Glomerular visceral epithelial cell (primary cell): Measurements from ENCODE around the gene ADGRV1.
"Not testable (repeated sequence)": the region's sequence is repeated elsewhere in the genome, so short reads cannot be mapped to it uniquely, and the experiment has no call there.

ENCODE experiments used
- DNase-seq: peaks from one replicate; pipeline ENCODE4 v3.0.0-alpha.2; 2016; ENCODE audit errors: extremely low spot score

The ADGRV1 gene

DNA sequence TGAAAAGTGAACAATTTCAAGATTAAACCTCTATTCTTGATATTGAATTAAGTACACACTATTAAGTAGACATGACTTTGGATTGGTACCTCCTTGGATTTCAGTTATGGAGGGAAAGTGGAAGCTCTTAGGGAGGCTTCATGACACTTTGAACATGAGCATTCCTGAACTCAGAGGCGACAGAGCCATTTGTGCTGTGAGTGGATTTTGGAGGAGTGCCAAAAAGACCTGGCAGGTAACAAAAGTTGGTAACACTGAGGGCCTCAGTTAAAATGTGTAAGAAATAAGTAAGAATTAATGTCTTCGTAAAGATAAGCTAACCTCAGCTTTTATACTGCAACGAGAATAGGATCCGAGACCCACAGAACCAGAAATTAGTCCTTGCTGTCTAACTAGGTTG lies 467.9 kb downstream of the ADGRV1 start:
- DNase-seq = no peak

DNA sequence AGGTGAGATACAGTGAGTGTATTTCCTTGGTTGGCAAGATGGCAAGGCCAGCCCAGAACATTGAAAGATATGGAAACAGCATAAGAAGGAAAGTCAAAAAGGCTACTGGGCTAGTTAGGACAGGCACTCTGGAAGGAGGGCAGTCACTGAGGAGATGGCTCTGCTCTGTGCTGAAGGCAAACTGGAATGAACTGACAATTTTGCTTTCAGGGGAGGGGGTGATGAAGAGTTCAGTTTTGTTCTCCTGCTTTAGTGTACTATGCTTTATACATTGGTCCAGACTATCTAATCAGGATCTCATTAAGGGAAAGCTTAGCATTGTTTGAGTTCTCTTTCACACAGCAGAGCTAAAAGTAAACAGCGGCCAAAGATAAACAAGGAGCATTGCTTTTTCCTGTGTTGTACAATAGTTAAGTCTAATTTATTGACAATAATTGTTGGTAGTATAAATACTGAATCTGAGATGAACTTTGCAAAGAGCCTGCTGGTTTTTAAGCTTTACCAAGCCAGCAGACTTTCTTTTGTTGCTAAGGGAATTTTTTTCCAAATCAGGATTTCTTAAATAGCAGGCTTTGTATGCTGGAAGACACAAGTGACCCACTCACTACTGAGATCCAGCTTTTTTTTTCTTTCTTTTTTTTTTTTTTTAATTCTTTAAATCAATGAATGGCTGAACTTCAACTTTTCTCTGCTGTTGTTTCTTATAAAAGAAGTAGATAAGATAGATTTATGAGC lies 469.0 kb downstream of the ADGRV1 start:
- no peak for DNase-seq

DNA sequence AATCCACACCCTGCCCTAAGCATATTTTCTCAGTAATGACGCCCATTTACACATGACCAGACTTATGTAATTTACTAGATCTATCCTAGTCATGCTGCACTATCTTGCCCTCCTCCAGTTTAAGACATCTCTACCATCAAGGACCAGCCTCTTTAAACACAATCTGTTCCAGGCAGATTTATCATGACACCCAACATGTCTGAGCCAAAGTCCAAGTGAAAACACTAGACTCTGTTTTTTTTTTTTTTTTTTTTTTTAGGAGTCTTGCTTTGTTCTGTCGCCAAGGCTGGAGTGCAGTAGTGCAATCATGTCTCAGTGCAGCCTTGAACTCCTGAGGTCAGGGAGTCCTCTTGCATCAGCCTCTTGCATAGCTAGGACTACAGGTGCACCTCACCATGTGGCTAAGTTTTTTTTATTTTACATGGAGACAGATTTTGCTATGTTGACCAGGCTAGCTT lies 469.9 kb downstream of the ADGRV1 start:
- DNase-seq = no peak

DNA sequence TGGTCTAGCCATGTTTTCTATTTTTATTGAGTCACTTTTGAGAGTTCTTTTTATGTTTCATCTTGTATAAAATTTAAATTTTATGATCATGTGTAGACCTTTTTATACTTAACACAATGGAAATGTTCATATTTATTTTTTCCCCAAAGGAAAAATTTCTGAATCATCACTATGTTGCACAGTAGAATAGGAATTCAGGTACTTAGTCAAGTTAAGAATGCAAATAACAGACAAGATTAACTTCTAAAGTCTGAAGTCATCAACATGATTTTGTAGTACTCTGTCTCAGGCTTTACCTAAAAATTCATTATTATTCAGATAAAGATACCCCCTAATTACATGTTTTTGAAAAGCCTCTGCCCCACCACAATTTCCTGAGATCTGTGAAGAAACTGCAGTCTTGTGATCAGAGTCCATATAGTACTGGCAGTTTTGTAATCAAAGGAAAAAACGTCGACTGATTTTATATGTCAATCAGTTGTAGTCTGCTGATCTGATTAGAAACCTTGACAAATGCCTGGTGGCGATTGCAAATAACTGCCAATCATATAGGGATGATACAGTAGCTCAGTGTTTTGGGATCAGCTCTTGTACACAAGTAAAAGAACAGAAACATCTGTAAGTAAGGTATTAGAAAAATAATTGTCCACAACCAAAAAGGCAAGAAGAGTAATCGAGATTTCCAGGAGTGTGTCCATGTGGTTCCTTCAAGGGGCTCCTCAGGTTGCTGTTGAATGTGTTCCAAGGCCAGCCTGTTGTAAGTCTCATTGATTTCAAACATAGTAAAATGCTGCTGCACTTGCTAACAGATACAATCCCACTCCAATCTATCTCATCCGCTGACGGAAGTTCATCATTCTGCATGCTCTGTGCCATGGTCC lies 472.2 kb downstream of the ADGRV1 start:
- DNase-seq = no peak

DNA sequence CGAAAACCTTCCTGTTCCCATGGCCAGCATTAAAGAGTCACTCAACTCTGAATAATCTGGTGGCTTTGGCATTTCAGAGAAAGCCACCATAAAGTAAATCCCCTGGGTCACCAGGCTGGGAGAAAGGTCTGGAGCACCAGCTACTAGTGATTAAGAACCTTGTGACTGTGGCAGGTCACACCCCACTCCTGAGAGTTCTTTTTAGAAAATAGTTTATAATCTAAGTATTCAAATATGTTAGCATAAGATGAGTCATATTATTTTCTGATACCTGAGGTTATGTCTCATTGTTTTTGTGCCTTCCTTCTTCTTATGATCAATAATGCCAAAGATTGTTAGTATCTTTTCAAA lies 472.8 kb downstream of the ADGRV1 start:
- DNase-seq = no peak

DNA sequence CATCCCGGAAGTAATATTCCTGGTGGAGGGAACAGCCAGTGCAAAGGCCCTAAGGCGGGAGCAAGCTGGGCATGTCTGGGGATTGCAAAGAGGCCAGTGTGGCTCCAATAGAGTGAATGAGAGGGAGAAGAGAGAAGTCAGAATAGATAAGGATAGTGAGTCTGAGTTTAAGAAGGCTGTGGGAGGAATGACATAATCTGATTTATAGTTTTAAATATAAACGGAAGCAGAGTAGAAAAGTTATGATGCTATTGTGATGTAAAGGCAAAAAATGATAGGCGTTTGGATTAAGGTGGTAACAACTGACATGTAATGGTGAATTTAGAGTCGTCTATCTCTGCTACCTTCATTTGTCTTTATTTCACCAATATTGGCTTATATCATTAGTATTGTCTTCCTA lies 473.5 kb downstream of the ADGRV1 start:
- DNase-seq = no peak

DNA sequence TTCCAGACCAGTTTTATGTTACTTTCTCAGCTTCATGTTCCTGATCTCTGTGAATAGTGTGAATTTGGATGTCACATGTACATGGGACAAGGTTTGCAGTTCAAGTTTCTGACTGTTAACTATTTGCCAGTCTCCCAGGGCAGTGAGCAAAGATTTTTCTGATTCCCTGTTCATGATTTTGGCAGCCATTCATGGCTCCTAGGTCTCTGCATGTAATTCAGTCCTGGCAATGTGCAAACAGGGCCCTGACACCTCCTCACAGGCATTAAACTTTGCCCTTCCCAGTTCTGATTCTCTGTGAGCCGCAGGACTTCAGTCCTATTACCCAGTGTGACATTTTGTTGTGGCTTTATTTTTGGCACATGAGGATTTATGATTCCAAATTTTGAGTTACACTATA lies 474.8 kb downstream of the ADGRV1 start:
- no peak for DNase-seq

DNA sequence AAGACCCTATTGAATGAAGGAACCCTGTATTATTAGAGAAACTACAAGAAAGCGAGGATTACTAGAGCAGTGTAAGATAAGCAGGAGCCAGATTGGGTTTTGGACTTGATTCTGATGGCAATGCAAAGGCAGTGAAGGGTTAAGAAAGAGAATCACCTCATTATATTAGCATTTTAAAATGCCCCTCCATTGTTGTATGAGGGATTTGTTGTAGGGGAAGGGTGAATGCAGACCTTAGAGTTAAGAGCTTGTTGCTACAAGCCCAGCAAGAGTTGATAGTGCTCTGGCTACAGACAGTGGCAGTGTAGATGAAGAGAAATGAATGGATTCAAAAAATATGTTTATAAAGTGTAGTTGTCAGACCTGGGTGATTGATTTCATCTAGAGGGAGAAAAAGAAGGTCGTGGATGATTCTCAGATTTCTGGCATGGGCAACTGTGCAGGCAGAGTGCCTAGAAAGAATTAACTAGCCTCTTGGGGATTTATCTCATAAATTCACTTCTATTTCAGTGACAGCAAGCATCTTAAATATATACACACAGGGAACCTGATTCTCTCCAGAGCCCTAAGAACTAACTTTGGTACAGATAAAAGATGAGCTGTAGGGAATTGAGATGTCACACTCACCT lies 479.7 kb downstream of the ADGRV1 start:
- no peak for DNase-seq

DNA sequence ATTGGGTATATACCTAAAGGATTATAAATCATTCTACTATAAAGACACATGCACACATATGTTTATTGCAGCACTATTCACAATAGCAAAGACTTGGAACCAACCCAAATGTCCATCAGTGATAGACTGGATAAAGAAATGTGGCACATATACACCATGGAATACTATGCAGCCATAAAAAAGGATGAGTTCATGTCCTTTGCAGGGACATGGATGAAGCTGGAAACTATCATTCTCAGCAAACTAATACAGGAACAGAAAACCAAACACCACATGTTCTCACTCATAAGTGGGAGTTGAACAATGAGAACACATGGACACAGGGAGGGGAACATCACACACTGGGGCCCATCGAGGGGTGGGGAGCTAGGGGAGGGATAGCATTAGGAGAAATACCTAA lies 482.5 kb downstream of the ADGRV1 start:
- not testable (repeated sequence) for DNase-seq

DNA sequence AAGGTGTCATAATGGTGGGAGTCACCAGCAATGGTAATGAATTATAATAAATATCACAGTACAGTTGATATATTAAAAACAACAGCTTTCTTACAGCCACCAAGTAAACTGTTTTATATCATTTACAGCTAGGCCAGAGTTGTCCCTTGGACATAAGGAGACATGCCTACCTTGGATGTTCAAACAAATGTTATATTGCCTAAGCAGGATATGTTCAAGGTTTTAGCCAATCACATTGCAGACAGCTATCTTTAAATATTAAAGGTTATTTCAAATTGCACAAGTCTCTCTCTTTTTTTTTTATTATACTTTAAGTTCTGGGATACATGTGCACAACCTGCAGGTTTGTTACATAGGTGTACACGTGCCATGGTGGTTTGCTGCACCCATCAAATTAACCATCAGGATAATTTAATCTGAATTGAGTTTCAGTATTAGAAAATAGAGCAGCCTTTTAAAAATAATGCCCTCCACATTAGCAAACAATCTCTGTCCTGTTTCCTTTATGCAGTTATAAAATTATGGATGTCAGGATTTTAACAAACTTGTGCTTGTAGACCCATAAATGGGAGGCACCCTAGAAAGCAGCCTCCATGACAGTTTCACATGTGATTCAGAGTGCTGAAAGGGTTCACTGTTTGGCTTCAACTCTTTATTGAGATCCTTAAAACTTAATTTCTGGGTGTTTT lies 483.8 kb downstream of the ADGRV1 start:
- no peak for DNase-seq

DNA sequence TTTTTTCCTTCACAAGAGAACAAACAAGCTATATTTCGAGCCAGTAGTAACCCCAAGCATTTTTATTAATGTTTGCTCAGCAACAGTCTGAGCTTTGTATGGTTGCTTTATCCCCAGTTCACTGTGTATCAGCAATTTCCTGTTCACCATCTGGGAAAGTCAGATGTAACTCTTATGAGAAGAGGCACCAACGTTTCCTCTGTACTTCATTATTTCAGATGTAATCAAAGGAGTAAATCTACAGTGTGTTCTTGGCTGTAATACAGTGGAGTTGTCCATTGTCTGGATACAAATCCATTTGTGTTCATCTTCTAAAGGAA lies 484.3 kb downstream of the ADGRV1 start:
- no peak for DNase-seq

DNA sequence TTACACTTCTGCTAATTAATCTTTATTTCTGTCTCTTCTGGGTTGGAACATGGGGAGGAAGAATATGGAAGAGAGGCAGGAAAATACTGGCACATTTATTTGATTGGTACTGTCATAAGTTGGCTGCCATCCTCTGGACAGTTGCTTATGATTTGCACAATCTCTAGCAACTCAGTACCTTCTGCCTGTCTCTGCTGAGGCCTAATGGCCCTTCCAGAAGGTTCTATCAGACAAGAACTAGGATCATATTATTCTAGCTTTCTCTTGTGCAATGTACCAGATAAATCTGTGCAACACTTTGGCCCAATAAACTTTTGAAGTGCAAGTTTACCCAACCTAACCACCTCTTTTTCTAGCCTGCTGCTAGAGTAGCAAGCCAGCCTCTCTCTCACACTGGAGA lies 489.5 kb downstream of the ADGRV1 start:
- no peak for DNase-seq

DNA sequence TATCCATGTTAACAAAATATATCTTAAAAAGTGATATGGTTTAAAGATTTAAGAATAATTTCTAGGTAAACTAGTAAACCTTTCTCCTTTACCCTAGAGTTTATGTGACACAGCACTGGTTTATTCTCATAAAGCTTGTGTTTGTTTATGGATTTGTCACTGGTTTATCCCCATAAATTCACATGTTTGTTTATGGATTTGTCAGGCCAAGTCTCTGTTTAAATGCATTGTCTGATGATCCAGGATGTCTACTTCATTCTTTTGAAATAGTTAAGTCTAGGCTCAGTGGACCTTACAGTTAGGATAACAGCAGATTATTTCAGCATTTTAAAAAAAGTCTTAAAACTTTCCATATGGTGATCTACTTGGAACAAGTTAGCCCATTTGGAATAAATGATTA lies 490.5 kb downstream of the ADGRV1 start:
- no peak for DNase-seq

DNA sequence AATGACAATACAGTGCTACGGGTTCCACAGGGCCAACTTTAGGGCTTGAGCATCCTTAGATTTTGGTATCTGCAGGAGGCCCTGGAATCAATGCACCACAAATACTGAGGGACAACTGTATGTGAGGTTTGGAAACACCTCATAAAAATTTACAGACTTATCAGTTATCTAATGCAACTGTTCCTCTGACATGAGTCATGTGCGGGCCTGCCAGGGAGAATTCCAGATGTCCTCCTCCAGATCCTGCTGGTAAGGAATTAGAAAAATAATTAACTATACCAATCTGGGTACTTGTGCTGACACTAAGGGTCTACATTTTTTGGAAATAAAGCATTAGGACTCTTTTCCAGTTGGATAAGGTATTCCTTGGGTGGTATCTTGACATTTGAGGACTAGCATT lies 491.2 kb downstream of the ADGRV1 start:
- peak; percentile 55 for DNase-seq

DNA sequence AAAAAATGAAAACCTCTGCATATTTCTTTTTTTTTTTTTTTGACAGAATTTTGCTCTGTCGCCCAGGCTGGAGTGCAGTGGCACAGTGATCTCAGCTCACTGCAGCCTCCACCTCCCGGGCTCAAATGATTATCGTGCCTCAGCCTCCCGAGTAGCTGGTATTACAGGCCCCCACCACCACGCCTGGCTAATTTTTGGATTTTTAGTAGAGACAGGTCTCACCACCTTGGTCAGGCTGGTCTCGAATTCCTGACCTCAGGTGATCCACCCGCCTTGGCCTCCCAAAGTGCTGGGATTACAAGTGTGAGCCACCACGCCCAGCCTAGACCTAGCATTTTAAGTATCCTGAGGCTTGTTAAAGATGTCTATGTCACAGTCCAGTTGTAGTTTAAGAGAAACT lies 493.8 kb downstream of the ADGRV1 start:
- not testable (repeated sequence) for DNase-seq

DNA sequence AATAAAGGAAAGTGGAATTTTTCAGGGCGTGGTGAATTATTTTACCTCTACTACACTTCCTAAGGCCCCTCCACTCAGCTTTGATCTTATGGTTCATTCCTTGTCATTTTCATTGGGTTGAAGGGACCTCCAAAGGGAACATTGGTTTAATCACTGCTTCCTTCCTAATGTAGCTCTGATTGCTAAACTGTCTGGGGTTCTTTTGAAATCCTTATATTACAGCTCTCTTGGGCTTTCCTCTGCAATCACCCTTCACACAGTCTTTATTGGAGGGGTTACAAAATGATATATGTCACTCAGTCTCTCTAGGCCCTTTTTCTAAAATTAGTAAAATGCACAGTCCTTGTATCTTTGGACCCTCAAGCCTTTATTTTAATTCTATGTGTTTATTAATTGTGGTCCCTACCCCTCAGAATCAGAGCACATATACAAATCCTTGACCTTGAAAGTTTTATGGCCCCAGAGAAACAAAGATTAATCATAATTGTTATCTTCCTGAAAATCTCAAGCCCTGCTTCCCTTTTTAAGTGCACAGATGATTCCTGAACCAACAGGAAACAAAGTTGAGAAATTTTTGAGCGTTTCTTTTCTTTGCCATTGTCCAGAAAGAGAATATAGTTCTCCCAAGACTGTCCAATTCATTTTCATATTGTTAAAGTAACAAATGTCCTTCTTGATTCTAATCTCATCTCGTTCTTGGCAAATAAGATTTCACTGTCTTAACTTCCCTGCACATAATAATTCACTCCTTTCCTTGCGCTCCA lies 494.6 kb downstream of the ADGRV1 start:
- no peak for DNase-seq

DNA sequence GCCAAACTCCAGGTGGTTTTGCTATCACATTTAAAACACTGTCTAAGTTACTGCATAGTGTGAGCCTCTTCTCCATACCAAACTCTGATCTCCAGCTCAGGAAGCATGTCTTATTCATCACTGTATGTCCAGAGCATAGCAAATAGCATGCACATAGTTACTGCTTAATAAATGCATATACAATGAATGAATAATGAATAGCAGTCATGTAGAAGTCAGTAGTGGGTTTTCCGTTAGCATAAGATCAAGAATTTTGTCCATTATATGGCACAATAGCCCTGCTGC lies 495.1 kb downstream of the ADGRV1 start:
- DNase-seq = no peak

DNA sequence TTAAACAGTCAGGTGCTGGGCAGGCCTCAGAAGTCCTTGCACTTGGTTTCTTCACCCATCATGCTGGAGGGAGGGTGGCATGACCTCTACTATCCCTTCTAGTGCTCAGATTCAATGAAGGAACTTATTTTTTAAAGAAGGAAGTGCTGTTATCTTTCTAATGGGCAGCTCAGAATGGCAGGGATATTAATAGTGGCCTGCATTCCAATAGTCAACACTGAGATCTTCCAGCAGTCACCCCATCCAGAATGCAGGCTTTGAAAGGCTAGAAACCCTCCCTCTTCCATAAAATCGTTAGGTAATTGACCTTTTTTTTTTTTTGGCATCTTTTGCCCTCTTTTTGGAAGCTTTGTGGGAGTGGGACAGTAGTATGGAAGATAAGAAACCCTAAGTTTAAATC lies 499.6 kb downstream of the ADGRV1 start:
- no peak for DNase-seq

DNA sequence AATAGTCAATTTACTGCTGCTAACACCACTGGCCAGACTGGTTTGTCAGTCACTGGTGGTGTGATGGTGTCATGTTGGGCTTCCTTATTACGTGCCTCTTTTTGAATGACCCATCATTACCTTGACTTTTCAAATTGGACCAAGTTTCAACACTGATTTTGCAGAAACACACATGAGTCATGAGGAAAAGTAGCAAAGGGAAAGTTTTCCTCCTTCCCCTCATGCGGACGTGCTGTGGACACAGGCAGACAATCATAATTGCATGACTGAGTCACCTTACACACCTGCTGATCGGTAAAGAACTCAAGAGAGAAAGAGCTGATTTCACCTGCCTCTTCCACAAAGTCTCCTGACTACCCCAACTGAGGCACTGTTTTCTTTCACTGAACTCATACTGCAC lies 500.0 kb downstream of the ADGRV1 start:
- DNase-seq = peak; percentile 71

DNA sequence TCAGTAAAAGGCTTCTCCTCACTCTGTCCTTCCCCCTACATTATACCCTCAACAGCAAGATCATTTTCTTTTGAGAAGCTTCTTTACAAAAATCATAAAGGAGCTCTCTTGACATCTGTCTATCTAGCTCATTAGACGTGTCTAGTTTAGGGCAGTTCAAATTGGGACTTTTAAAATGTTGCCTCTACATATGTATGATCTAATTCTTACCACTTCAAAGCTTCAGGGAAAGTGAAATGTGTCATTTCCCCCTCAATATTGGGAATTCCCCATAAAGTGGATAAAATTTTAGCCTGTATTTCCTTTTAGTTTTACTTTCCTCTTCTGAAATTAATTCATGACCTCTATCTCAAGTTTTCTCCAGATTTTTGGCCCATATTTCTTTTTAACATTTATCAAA lies 500.8 kb downstream of the ADGRV1 start:
- peak; percentile 57 for DNase-seq

DNA sequence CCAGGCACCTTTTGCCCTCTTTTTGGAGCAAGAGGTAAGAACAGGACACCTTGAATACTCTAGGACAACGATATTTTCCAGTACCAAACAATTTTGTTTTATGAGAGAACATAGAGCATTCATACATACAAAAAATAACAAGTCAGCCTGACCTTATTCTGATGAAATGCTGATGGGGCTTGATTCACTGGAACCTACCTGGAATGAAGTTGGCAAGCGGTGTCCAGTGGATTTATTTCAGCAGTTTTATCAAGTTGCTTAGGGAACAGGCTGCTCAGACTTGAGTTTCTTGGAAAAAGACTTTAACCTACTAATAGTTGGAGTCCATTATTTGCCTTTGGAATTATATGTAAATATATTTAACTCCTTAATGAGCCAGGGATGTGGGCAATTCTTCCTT lies 502.5 kb downstream of the ADGRV1 start:
- DNase-seq = no peak
